RPMI8226 (cell line): ENCODE data around the gene PRIM1.
"Not testable (repeated sequence)": the region's sequence is repeated elsewhere in the genome, so short reads cannot be mapped to it uniquely, and the experiment has no call there.

Experiments
- DNase-seq: peaks from one replicate; pipeline ENCODE4 v3.0.0-alpha.2; 2015

Gene PRIM1

GRCh38 chr12:56716458-56716857 lies 35.7 kb downstream of the PRIM1 start:
- no peak for DNase-seq

- no peak for DNase-seq
Observed at GRCh38 chr12:56715798-56716197, 36.3 kb downstream of the PRIM1 start.

GRCh38 chr12:56714431-56714929 lies 37.6 kb downstream of the PRIM1 start:
- DNase-seq = no peak

- peak; percentile 38 for DNase-seq
Observed at GRCh38 chr12:56713345-56713744, 38.8 kb downstream of the PRIM1 start.

- no peak for DNase-seq
Observed at GRCh38 chr12:56709759-56710376, 42.3 kb downstream of the PRIM1 start.

GRCh38 chr12:56704522-56704921 lies 47.6 kb downstream of the PRIM1 start:
- not testable (repeated sequence) for DNase-seq

- no peak for DNase-seq
Observed at GRCh38 chr12:56699020-56699661, 53.0 kb downstream of the PRIM1 start.

- no peak for DNase-seq
Observed at GRCh38 chr12:56695327-56696101, 56.6 kb downstream of the PRIM1 start.

- DNase-seq = no peak
Observed at GRCh38 chr12:56694161-56694560, 58.0 kb downstream of the PRIM1 start.

- DNase-seq = no peak
Observed at GRCh38 chr12:56688846-56689109, 63.3 kb downstream of the PRIM1 start.

- peak; percentile 99 for DNase-seq
Observed at GRCh38 chr12:56688129-56688845, 63.8 kb downstream of the PRIM1 start, which contains the start of gene PTGES3. TSS of gene PTGES3 (minus strand) at chr12:56688284. CDS start at chr12:56687999, 285 bp downstream.

GRCh38 chr12:56687223-56688128 lies 64.6 kb downstream of the PRIM1 start:
- DNase-seq = peak; percentile 71

GRCh38 chr12:56684745-56685359 lies 67.3 kb downstream of the PRIM1 start:
- peak; percentile 26 for DNase-seq

- no peak for DNase-seq
Observed at GRCh38 chr12:56682323-56682722, 69.8 kb downstream of the PRIM1 start.
